HG03064 (cell line): Measurements from ENCODE around the gene SETMAR.
"Not testable (repeated sequence)": the region's sequence is repeated elsewhere in the genome, so short reads cannot be mapped to it uniquely, and the experiment has no call there.

Source experiments
- ATAC-seq: cut with Tn5 transposase; IDR thresholded peaks from one replicate; pipeline ENCODE4 v1.9.1; 2021; ENCODE audit warnings: low read depth; ENCODE audit not compliant: unreplicated experiment

Gene SETMAR

DNA sequence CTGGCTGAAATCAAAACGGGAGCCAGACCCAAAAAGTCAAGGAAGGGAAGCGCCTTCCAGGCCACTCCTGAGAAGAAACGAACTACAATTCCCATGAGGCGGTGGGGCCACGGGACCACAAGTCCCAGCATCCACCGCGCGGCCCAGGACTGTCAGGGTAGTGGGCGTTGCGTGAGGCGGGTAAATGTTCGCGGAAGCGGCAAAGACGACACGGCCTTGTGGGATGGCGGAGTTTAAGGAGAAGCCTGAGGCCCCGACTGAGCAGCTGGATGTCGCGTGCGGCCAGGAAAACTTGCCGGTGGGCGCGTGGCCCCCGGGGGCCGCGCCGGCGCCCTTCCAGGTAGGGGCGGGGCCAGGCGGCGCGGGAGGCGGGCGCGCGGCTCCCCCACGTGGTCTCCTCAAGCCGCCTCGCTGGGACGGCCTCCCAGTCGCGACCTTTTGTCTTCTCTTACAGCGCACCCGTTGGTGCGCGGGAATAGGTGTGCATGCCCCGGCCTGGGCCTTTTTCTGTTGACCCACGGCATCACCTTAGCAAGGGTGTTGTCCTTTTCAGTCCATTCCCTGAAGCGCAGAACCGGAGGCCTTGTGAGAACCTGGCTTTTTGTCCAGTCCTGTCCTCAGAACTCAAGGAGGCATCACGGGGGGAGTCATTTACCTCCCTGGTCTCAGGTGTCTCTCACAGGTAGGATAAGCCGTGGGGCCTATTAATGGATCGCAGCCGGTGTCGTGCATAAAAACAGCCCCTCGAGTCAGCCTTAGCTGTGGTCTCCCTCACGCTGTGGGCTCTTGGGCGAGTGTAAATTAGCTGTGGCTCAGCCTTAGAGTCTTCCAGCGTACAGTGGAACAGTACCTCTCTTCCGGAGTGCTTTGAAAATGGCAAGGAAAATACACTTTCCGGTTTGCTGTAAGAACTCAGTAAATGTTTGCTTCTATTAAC lies at the start of gene SETMAR:
Gene SETMAR, plus strand, starts transcription at position 183 of the 937 bp plus-strand sequence. Its CDS starts 2 bp downstream, at position 185.
- ATAC-seq: peak; percentile 99

DNA sequence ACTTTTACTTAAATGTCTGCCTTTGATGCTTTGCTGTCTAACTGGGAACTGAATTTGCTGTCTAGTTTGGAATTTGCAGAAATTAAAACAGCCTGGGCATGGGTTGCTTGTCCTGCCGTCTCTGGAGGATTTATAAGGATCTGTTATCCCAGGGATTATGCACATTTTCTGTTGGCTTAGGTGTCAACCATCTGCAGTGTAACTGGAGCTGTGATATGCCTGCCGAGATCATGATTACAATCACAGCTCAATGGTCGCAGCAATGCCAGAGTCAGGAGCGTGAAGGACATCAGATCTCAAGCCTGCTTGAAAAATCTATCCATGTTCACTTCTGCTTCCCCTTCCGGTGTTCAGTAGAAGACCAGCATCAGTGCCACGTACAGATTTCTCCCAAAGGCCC lies 41.8 kb upstream of the SETMAR start:
- no peak for ATAC-seq

DNA sequence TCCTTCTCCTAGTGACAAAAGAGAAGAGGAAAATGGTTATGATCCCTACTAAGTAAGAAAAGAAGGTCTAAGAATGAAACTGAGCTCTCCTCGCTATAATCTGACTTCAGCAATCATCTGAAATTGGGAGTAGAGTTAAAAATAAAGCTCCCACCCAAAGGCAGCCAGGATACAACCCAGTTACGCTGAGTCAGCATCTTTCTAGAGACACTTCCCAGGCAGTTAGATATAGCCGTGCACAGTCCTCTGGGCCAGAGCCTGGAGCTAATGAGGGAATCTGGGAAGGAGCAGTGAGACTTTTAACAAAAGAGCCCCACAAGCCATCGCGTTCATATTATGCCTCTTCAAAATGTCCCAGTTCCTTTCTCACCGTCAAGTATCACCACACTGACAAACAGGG lies 39.1 kb upstream of the SETMAR start:
- ATAC-seq: no peak

DNA sequence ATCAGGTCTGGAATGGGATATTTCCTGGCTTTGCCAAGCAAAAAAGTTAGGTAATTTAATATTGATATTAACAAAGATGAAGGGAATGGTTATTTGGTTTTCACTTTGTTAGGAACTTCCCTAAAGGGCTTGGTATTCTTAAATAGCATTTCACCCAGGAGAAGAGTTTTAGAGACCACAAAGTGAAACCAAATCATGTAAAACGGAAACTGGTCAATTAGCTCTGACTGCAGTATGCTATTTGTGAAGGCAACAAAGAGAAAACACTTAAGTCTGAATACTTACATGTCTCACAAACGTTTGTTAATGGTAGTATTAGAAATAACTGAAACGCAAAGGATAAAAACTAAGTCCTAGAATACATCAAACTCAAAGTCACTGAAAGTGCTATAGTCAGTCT lies 32.4 kb upstream of the SETMAR start:
- no peak for ATAC-seq

DNA sequence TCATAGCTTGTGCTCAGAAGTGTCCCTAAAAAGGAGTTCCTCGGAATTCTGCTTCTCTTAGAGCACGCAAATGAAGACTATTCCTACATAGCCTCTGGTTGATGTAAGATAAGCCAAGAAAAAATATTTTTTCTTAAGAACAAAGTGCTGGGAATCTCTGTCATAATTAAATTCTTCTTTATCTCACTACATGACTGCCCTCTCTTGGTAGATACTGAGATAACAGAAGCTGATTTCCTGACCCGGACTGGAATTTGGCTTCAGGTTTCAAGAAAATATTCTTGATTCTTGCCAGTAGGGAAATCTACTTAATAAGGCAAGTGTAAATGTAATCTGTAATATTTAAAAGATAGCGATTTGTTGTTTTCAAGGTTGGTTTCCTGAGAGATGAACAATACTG lies 31.3 kb upstream of the SETMAR start:
- ATAC-seq: no peak

DNA sequence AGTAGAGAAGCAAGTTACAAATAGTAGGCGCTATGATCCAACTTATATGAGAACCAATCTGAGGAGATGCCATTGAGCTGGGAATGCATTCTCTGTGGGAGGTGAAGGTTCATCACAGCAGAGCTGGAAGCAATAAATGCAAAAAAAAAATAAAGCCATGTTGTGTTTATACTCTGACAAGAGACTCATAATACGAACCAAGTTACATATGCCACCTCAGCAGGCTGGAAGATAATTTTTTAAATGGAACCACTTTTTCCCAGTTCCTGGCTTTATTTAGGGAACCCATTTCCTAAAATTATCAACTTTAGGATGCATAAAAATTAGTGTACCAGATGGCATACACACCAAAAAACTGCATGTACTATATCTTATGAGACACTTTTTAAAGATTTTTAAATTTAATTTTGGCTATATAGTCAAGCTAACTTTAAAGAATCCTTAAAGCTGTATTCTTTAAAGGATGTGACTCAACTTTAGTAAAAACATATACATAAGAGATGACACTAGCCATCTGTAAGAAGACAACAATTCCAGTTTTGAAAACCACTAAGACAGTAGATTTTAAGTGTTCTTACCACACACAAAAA lies 23.6 kb upstream of the SETMAR start:
- no peak for ATAC-seq

DNA sequence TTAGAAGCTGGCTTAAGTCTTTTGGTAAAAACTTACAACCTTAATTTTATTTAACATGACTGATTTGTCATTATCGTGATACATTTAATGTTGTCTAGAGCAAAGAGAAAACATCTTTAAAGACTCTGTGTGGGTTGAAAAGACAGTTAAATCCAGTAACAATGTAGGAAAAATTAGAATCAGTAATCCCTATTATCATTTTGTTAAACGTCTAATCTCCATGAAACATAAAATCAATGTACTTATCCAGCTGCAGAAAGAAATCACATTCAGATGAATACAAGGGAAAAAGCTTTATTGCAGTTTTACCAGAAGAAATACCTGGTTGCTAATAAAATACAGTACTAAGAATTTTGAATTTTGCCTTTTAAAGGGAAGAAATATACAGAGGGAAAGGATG lies 21.2 kb upstream of the SETMAR start:
- ATAC-seq: no peak

DNA sequence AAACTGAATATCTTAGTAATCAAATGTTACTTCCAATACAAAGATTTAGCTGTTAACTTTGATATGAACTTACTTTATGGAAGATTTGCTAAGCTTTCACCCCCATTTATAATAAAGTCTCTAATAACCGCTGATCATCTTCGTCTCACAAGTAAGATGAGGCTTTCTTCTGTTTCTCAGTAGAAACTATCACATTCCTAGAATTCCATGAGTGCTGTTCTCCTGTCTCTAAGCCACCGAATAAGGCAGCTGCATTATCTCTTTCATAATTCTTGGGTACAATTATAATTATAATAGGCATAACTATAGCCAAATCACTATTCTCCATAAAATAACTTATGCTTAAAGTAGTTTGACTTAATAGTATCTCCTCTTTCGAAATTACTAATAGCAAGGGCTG lies 18.3 kb upstream of the SETMAR start:
- ATAC-seq: no peak

DNA sequence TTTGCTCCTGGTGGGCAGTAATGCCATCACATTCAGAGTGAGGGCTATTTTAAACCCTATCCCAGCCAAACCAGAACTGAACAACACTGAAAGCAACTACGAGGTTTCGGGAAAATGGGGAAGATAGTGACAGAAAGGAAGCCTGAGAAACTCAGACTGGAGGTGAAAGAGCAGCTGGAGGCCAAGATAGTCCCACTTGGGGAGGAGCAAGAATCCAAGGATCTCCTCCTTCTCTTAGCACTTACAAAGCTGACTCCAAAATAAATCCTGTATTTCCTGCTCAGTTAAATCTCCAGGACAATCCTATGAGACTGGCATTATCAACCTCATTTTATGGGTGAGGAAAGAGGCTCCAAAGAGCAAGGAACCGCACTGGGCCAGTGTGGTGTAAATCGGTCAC lies 14.1 kb upstream of the SETMAR start:
- no peak for ATAC-seq

DNA sequence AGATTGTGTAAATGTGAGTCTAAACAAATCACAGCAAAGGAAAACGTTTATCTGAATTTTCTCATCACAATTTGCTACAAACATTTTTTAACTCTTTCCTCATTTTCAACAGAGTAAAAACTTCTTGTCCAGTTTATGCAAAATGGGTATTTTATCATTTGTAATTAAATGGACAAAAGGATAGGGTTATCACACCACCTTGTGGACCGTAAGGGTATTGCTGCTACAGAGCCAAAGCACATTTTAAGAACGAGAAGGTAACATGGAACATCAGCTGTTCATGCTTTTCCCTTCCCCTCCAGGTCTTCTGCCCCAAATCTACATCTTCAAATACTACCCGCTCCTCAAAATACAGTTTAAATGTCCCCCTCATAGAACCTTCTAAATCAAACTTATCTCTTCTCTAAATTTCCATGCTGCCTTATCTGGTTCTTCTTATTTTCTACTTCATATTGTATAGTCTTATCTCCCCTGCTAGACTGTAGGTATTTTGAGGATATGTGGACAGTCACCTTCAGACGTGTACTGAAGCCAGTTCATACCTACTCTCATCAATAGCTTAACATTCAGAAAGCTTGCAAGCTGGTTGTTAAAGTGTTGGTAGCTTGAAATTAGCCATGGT lies 12.8 kb upstream of the SETMAR start:
- ATAC-seq: no peak

DNA sequence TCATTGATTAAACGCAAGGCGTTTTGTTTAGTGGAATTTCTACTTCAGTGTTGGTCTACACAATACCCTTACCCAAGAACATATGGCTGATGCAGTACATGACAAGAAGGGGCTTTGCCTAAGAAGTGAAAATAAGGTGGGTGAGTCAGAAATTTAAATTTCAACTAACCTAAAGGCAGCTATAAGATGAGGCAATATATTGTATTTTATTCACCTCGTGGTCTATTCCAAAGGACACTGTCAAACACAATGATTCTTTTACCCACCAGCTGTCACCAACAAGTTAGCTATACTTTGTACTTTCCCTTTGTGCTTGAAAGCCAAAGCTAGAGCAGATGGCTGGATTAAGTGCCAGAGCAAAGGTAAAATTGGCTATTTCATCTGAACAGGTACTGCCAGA lies 10.9 kb upstream of the SETMAR start:
- no peak for ATAC-seq

DNA sequence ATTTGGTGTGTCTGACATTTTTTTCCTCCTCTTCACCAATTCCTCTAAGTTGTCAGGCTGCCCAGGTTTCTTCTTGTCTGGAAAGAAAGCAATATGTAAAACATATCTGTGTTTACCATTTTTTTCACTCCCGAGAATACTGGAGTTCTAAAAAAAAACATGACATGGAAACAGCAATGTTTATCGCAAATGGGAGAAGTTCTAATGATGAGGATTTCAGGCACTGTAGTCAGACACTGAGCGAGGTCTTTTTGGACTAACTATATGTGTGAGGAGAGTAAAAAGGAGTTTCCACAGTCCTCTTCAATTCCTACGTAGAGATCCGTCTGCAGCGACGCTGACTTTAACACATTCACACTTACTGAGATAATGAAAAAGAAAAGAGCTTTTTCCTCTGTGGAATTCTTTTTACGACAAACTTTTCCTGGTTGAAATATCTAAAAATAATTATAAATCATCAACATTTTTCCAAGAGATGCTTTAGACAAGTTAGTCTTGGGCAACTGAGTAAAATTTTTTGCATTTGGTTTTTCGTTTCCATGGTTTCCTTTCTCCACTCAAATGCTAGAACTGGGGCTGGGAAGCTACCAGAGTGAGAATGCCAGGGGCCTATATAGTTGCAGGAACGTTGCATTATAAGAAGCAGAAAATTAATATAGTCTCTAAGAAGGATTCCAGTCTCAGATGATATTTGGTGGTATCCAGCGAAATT lies 8.4 kb upstream of the SETMAR start:
- ATAC-seq: no peak

DNA sequence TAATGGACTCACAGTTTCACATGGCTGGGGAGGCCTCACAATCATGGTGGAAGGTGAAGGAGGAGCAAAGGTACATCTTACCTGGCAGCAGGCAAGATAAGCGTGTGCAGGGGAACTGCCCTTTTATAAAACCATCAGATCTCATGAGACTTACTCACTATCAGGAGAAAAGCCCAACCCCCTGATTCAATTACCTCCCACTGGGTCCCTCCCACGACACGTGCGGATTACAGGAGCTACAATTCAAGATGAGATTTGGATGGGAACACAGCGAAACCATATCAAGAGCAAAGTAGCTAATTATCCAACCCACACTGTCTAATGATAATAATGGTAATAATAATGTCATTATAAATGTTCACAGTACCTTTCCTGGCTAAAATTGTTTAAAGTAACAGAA lies 6.7 kb upstream of the SETMAR start:
- ATAC-seq: not testable (repeated sequence)

DNA sequence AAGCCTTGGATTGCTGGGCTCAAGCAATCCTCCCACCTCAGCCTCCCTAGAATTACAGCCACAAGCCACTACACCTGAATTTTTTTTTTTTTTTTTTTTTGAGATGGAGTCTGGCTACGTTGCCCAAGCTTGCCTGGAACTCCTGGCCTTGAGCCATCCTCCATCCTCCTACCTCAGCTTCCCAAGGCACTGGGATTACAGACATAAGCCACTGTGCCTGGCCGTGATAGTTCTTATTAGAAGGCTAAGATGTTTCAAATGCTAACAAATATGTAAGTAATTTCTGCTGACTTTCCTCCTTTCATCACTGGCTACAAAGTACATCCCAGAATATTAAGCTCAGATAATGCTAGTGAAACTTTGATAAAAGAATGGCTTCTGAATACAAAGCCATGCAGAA lies 5.7 kb upstream of the SETMAR start:
- no peak for ATAC-seq

DNA sequence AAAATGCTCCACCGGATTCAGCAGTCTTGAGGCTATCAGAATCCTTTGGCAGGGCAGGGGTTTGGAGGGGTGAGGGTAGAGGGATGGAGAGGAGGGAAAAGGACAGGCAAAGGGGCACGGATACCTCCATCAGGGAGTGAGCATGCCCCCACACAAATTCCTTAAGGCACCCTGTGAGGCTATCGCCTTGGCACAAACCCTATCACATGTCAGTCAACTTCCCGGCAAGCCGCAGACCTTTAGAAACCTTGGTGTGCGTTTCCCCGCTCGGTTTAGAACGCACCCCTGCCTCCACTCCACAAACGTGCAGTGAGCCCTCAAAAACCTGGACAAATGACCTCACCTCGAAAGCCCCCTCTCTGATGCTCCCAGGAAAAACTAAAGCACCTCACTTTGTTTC lies 422 bp upstream of the SETMAR start:
- no peak for ATAC-seq

DNA sequence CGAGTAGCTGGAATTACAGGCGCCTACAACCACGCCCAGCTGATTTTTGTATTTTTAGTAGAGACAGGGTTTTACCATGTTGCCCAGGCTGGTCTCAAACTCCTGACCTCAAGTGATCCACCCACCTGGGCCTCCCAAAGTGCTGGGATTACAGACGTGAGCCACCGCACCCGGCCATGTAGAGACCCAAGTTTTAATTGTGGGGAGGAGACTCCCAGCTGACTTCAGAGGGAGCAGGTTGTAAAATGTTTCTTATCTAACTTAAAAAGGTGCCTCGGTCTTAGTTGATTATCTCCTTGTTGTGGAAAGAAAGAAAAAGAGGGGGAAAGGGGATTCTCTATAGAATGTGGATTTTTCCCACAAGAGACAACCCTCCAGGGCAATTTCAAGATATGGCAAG lies 2.0 kb downstream of the SETMAR start:
- ATAC-seq: not testable (repeated sequence)

DNA sequence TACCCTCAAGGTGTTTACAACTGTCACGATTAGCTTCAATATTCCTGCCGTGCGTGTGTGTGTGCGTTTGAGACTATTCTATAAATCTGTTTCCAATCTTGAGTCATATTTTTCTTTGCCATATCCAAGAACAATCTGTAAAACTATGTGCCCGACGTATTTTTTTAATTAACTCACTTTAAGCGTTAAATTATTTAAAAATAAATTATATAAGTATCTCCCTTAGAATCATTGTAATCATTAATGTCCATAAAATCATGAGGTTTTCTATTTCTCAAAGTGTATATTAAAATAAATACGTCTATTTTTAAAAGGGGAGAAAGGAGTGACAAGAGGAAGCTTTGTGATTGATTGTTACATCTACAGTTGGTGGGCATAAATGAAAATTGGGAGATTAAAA lies 2.9 kb downstream of the SETMAR start:
- ATAC-seq: no peak

DNA sequence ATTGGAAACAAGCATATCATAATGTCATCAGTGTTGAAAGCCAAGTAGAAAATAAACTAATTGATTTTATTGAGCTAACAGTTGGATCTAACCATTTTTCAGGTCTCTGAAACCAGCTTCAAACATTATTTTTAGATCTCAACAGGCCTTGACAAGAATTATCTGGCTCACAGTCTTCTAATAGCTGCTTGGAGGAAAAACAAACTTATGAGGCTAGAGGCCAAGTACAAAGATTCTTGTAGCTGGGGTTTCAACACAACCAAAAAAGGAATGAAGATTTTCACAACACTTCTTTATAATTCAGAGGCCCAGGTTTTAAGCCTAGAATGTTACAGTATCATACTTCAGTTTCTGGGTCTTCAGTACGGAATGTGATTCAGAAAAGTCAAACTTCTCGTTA lies 3.7 kb downstream of the SETMAR start:
- no peak for ATAC-seq

DNA sequence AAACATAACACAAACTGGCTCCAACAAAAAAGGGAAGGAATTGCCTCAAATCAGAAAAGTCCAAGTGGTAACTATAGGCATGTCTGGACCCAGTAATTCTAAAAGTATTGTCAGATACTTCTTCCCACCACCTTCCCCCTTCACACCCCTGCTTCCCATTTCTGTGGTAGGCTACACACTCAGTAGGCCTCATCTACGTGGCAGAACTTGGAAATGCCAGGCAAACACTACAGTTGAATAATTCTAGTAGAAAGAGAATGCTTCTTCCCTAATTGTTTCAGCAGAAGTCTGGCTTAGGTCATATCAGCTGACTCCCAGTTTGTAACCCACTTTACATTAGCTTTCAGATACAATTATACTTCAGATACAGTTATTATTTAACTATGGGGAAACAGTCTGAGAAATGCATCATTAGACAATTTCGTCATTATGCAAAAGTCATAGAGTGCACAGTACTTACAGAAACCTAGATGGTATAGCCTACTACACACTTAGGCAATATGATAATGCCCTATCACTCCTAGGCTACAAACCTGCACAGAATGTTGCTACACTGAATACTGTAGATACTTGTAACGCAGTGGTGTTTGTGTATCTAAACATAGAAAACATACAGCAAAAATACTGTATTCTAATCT lies 6.4 kb downstream of the SETMAR start:
- ATAC-seq: no peak

DNA sequence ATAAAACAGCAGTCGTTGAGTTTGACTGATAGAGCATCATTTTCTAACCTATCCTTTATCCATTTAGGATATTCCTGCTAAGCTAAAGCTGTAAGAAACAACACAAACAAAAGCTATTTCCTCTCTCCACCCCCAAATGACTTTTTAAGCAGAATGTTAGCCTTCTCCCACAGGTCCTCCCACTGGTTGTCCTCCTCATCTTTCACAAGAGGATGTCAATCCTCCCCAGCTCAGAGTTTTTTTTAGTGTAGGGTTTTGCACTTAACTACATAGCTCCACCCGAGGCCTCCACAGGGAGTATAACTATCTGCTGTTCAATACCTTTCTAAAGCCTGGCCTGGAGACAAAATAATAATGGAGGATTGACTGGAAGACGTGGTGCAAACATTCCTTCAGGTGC lies 7.8 kb downstream of the SETMAR start:
- ATAC-seq: no peak

DNA sequence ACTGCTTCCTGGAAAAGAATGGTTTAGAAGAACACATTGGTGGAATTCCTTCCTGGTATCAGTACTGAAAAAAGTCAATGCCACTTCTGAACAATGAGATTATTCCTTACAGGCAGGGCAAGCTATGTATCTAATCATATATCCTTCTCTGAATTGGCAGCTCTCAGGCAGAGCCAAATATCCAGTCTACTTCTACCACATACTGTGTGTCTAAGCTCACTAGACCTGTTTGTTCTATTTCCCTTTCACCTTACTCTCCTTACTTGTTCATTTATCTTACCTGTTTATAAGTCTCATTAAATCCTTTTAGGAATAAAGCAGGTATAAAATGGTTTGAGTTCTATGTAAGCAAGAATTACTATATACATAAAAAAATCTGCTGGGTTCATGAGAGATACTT lies 8.3 kb downstream of the SETMAR start:
- ATAC-seq: no peak
